Measurements from ENCODE around the gene FAM3D.

- TF ChIP-seq CTCF (IDR thresholded peaks at IDR 0.05 in 2 of 3, conservative IDR thresholded peaks at IDR 0.05 in 1 of 3; ENCODE audit: control insufficient read depth in 2 of 3, extremely low read depth in 1 of 3, insufficient read depth in 1 of 3, low read depth in 3 of 3, low read length in 3 of 3) = no peak
- TF ChIP-seq HDAC2 (IDR thresholded peaks at IDR 0.05) = no peak
- no peak for TF ChIP-seq ZNF274 (IDR thresholded peaks at IDR 0.05; ENCODE audit: insufficient read depth, insufficient read length)
- TF ChIP-seq CBX5 (IDR thresholded peaks at IDR 0.05; ENCODE audit: low read depth) = no peak
- no peak for TF ChIP-seq PBX3 (IDR thresholded peaks at IDR 0.05; ENCODE audit: insufficient replicate concordance, low read depth, low read length)
- TF ChIP-seq RFX5 (IDR thresholded peaks at IDR 0.05; ENCODE audit: low read depth, low read length) = no peak
- TF ChIP-seq NFYB (IDR thresholded peaks at IDR 0.05; ENCODE audit: insufficient read depth, low read depth, low read length) = no peak
- no peak for TF ChIP-seq RAD21 (IDR thresholded peaks at IDR 0.05; ENCODE audit: insufficient read depth, low read depth, low read length)
- TF ChIP-seq MTA3 (IDR thresholded peaks at IDR 0.05; ENCODE audit: borderline replicate concordance, low read length) = no peak
- TF ChIP-seq ZBTB4 (CRISPR knock-in tag; IDR thresholded peaks at IDR 0.05) = no peak
- no peak for TF ChIP-seq EZH2 (IDR thresholded peaks at IDR 0.05; ENCODE audit: borderline replicate concordance, control insufficient read depth, low read depth, low read length)
- TF ChIP-seq BRCA1 (IDR thresholded peaks at IDR 0.05; ENCODE audit: low read depth, low read length) = no peak
Observed at GRCh38 chr3:58688574-58688973, 22.0 kb upstream of the FAM3D start.
